ENCODE results near the gene AP2A1. TPM values are rescaled to one million over a fixed set of nuclear protein-coding genes. Genes with fewer than 3 reads are reported as not detected.

The AP2A1 gene
- 100 to 1,000 TPM in 1 of 4 donors, 10 to 100 TPM in 3; 48.9 to 112 (median 57.9) TPM for total RNA-seq

DNA sequence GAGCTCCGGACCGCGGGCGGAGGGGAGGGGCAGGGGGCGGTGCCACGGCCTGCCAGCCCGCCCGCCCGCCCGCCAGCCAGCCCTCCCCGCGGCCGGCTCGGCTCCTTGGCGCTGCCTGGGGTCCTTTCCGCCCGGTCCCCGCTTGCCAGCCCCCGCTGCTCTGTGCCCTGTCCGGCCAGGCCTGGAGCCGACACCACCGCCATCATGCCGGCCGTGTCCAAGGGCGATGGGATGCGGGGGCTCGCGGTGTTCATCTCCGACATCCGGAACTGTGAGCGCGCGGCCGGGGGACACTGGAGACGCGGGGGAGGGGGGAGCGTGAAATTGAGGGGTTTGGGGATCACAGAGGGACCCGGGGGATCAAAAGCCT, at the start of gene AP2A1:
Gene AP2A1 (plus strand): TSS at position 72 of the 370 bp plus-strand sequence. CDS start 133 bp downstream, at position 205.
- TF ChIP-seq, protein P1, sequence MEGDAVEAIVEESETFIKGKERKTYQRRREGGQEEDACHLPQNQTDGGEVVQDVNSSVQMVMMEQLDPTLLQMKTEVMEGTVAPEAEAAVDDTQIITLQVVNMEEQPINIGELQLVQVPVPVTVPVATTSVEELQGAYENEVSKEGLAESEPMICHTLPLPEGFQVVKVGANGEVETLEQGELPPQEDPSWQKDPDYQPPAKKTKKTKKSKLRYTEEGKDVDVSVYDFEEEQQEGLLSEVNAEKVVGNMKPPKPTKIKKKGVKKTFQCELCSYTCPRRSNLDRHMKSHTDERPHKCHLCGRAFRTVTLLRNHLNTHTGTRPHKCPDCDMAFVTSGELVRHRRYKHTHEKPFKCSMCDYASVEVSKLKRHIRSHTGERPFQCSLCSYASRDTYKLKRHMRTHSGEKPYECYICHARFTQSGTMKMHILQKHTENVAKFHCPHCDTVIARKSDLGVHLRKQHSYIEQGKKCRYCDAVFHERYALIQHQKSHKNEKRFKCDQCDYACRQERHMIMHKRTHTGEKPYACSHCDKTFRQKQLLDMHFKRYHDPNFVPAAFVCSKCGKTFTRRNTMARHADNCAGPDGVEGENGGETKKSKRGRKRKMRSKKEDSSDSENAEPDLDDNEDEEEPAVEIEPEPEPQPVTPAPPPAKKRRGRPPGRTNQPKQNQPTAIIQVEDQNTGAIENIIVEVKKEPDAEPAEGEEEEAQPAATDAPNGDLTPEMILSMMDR (IDR thresholded peaks at IDR 0.05; ENCODE audit: low read depth), result no peak

DNA sequence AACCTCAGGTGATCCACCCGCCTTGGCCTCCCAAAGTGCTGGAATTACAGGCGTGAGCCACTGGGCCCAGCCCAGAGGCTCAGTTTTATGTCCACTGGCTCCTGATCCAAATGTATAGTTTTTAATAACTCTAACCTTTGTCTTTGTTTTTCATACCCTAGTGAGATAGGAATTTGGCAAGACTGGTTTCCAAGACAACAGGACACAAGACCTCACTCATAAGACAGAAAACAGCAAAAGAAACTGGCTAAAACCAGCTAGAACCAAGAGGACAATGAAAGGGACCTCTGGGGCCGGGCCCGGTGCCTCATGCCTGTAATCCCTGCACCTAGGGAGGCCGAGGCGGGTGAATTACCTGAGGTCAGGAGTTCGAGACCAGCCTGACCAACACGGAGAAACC, 48.3 kb upstream of the AP2A1 start:
- TF ChIP-seq, protein P1 (IDR thresholded peaks at IDR 0.05; ENCODE audit: low read depth), result no peak

DNA sequence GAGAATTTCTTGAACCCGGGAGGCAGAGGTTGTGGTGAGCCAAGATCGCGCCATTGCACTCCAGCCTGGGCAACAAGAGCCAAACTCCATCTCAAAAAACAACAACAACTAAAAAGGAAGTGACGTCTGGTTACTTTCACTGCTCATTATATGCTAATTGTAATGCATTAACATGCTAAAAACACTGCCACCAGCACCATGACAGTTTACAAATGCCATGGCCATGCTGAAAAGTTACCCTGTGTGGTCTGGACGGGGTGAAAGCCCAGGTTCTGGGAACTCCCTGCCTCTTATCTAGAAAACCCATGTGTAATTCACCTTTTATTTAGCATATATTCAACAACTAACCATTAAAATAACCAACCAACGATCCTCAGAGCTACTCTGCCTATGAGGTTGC, 47.8 kb upstream of the AP2A1 start:
- TF ChIP-seq, protein P1 (IDR thresholded peaks at IDR 0.05; ENCODE audit: low read depth), result no peak

DNA sequence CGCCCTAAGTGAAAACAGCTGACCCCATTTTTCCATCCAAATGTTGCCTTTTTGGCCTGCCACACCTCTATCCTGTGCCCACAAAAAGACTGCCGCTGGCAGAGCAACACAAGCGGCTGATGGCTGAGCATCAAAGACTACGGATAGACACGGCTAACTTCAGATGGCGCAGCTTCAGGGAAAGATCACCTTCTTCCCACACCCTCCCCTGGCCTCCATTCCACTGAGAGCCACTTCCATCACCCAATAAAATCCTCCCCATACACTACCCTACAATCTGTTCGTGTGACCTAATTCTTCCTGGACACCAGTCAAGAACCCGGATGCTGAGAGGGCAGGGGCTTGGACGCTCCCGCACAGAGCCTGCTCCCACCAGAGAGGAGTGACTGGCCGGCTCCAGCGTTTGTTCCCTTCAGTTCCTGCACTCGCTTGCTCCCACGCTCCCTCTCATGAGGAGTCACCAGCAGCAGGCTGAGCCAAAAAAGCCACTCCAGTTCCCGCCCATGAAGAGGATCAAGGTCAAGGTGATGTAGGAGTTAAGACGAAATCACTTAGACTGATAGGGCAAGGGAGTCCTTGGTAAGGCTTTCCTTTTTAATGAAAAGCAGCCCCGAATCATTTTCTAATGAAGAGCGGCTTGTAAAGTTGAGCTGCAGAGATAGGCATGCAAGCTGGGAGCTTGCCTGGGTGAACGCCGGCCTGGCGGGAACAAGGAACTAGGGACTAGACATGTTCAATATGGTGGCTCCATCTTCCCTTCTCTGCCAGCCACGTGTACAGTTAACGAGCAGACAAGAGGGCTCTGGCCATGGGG, 39.4 kb upstream of the AP2A1 start:
- TF ChIP-seq, protein P1 (IDR thresholded peaks at IDR 0.05; ENCODE audit: low read depth), result no peak

DNA sequence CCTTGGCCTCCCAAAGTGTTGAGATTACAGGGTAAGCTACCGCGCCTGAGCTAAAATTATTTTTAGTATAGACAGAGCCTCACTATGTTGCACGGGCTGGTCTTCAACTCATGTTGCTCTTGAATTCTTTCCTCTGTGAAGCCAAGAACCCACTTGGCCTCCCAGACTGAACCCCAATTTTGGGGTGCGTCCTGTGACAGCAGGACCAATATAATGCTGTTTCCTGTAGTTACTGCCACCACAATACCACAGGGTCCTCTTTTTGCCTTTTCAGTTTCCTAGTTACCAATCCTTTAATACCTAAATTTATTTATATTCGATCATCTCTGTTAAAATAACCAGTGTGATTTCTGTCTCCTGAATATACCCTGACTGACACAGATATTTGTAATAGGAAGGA, 36.6 kb upstream of the AP2A1 start:
- TF ChIP-seq, protein P1 (IDR thresholded peaks at IDR 0.05; ENCODE audit: low read depth), result no peak

DNA sequence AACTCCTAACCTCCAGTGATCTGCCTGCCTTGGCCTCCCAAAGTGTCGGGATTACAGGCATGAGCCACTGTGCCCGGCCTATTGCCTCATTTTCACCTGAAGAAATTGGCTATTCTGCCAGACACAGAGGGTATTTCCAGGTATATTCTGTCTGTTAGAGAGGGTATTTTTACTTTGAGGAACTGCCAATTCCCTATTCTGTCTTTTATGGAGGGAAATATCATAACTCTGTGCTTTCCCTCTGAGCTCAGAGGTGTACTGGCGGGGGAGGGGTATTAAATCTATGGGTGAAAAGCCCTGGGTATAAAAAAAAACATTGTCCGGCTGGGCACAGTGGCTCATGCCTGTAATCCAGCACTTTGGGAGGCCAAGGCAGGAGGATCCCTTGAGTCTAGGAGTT, 28.5 kb upstream of the AP2A1 start:
- TF ChIP-seq, protein P1 (IDR thresholded peaks at IDR 0.05; ENCODE audit: low read depth), result no peak

DNA sequence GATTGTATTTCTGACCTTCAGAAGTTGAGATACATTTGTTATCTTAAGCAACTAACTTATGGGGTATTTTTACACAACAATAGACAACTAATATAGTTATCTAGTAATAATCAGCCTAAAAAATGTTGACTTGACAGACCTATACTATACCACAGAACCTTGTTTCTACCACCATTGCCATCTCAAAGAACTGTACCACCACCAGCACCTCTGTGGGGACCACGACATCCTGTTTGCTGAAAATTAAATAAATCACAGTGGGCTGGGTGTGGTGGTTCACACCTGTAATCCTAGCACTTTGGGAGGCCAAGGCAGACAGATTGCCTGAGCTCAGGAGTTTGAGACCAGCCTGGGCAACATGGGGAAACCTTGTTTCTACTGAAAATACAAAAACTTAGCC, 27.7 kb upstream of the AP2A1 start:
- TF ChIP-seq, protein P1 (IDR thresholded peaks at IDR 0.05; ENCODE audit: low read depth), result no peak
